AG08395 (cell line): Measurements from ENCODE around the gene CBFA2T3.
A peak's percentile ranks its signal among the peaks of the same experiment; 100 is the strongest.
"Not testable (repeated sequence)": the region's sequence is repeated elsewhere in the genome, so short reads cannot be mapped to it uniquely, and the experiment has no call there.

Experiments
- DNase-seq: peaks from one replicate; pipeline ENCODE4 v3.0.0; 2012; ENCODE audit warnings: mixed read lengths, low spot score

Gene CBFA2T3

DNA sequence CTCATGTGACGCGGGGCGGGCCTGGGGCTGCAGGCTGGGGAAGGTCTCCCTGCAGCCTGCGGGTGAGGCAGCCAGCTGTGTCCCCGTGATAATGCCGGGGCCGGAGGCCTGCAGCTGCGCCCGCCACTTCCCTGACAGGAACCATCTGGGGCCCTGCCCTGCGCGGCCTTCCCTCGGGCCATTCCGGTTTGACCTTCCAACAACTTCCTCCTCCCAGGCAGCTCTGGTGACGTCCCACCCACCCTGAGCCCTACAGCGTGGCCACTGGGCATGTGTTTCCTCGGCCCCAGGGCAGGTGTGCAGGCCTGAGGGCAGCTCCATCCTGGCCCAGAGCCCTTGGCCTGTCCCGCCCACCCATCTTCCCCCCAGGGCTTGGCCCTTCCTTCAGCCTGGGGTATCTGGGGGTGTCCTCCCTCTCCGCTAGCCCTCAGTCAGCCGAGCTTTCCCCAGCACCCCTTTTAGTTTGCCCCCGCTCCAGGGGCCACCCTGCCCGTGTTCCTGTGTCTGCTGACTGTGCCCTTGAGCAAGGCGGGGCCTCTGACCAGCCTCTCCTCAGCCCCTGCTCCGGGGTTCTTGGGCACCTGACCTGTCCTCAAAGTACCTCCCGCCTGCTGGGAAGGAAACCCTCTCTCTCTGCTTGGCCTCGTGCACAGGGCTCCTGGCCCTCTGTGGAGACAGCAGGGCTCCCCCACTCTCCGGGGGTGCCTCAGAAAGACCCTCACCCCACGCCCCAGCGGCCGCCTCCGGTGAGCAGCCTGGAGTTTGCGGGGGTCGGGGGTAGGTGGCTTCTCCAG is at the start of gene CBFA2T3:
Gene CBFA2T3, minus strand, starts transcription at position 190 of the 794 bp plus-strand sequence. CDS start 400 bp downstream, outside the sequence.
- no peak for DNase-seq

DNA sequence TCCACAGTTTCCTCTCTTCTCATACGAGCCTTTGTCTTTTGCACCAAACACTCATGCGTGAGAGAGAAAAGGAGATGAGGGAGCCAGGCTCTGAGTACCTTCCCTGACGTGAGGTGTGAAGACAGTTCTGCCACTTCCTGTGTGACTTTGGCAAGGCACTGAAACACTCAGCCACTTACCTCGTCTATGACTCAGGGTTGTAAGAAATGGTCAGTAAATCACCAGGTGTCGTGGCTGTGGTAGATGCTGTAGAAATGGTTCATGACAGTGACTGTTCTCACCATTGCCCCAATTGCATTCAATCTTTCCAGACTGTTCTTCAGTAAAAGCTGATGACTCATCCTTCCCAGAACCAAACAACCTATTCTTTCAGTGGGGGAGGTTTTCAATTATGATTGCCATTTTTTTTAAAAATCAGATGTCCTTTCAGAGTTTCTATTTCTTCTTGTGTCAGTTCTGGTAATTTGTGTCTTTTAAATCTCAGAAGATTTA is 49.2 kb upstream of the CBFA2T3 start:
- DNase-seq, result no peak

DNA sequence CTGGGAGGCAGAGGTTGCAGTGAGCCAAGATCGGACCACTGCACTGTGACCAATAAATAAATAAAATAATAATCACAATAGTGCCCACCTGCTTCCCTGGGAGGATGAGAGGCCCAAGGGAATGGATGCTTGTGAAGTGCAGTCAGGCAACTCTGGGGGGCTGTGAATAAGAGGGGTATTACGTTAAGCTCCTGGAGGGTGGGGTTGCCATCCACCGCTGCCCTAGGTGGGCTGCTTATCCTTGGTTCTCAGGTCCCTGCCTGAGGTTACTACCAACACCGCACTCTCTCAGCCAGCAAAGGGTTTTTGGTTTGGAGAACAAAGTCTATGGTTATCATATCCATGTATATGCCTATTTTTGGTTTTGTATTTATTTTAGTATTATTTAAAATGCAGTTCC is 48.6 kb upstream of the CBFA2T3 start:
- no peak for DNase-seq

DNA sequence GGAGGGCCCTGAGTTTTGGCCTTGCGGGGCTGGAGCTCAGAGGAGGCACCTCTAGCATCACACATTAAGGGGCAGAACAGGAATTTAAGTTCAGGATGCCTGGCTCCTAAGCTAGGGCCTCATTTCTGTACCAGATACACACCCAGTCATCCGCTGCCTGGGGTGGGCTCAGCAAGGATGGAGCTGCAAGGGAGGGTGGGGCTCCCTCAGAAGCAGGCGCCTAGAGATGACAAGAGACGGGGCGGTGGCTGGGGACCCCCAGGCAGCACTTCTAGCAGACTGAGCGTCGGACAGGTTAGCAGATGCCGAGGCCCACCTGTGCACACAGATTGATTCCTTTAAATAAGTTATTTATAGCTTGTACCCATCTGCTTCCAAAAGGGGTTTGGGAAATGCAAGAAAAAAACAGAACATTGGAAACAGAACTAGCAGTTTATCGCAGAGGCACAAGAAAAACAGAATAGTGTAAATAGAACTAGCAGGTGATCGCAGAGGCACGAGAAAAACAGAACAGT is 47.6 kb upstream of the CBFA2T3 start:
- DNase-seq, result no peak

DNA sequence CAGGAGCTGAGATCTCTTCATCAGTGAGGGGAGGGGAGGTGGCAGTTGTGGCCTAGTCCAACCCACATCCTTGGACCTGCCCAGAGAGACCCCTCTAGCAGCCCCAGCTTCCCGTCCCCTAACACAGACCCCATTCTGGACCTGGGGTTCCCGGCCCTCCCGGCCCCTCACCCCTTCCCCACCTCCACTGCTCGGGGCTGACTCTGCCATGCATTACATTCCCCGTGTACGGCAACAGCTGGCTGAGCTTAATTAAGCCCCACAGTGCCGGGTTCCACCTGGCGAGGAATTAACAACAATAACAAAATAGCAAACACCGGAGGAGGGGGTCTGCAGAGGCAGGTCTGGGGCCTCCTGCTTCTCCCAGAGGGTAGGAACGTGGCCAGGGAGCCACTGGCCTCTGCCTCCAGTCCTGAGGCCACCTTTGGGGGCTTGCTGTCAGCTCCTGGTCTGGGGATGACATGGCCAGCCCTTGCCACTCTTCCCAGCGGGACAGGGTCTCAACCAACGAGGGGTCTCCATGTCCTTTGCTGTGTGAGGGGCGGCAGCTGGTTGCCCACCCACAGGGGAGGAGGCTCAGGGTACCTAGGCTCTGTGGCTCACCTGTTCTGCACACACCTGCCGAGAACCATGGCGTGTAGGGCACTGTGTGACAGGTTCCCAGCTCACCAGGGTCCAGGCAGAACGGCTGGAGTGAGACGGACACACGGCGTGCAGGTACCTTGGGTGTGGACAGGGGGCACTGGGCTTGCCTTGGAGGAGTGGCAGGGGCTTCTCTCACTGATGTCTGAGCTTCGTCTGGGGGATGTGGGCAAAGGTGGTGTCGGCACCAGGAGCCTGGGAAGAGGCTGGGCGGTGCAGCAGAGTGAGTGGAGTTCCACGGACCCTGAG is 46.9 kb upstream of the CBFA2T3 start:
- DNase-seq, result no peak

DNA sequence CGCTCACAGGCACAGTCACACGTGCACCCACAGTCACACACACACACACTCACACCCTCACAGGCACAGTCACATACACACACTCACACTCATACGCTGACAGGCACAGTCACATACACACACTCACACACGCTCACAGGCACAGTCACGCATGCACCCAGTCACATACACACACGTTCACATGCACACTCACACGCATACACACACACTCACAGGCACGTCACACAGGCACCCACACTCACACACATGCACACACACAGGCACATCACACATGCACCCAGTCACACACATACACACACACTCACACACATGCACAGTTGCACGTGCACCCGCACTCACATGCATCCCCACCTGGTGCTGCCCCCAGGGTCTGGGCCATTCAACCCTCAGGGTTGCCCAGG is 46.1 kb upstream of the CBFA2T3 start:
- DNase-seq, result no peak

DNA sequence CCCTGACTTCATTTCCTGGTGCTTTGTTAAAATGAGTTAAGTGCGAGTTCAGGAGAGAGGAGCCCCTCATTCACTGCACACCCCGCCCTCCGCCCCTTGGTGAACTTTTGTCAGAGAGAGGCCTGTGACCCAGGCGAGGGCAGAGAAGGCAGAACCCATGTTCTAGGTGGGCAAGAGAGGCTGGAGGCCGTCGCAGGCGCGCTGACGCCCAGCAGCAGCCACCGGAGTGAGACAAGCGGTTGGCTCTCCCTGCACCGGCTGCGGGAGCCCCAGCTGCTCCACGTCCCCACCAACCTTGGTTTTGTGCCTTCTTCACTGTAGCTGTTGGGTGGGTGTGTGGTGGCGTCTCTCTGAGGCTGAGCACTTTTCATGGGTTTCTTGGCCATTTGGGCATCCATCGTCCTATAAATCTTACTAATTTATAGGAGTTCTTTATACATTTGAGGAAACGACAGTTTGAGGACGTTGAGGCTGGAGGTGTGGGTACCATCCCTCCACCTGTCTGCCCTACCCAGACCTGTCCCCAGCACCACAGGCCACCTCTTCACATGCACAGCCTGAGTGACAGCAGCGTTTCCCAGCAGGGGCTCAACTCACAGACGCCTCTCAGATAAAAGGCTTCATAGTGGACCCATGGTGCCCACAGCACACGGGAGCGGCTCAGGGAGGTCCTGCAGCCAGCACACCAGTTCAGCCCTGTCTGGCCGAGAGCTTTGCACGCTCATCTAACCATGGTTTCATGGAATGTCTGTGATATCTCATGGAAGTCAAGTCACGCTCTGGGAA is 45.2 kb upstream of the CBFA2T3 start:
- DNase-seq, result no peak

DNA sequence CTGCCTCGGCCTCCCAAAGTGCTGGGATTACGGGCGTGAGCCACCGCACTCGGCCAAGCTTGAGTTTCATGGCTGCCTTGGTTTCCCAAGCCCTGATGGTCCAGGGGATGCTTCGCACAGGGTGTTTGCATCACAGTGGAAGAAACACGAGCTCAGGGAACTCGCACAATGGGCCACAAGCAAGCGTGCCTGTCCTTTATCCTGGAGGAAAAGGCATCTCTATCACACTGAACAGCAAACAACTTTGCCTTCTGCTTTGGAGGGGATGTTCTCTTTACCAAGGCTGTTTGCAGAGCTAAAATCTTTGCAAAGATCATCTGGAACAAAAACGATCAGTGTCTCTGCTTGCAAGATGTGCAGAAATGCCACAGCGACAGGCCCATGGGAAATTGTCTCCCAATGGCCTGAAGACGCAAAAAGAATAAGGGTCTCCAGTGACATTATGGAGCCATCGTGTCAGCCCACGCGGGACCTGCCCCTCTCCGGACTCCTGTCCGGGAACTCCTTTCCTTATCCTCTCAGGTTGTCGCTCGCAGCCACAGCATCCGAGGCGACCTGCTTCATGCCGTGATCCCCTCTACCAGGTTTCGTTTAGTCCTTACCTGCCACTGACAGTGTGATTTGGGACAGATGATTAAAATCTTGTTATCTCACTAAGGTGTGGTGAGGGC is 44.1 kb upstream of the CBFA2T3 start:
- DNase-seq, result no peak

DNA sequence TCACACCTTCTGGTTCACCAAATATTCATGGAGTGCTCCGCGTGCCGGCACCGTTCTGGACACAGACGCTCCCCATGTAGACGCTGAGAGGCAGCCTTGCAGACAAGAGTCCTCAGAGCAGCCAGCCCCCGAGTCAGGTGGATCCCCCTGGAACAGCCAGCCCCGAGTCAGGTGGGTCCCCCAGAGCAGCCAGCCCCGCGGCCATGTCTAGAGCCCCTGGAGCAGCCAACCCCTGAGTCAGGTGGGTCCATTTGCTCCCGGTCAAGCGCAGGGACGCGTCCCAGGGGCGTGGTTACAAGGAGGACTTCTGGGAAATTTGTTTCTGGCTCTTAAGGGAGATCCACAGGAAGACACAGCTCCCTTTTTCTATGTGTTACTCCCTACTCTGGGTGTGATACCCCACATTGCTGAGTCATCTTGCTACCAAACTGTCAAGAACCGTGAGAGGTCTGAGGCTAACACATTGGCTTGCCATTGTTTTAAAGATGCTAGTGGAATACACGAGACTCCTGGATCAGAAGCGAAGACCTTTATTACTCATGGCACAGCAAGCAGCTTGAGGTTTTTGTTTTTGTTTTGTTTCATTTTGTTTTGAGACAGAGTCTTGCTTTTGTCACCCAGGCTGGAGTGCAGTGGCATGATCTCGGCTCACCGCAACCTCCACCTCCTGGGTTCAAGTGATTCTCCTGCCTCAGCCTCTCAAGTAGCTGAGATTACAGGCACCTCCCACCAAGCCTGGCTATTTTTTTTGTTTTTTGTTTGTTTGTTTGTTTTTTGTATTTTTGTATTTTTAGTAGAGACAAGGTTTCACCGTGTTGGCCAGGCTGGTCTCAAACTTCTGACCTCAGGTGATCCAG is 43.3 kb upstream of the CBFA2T3 start:
- DNase-seq, result no peak

DNA sequence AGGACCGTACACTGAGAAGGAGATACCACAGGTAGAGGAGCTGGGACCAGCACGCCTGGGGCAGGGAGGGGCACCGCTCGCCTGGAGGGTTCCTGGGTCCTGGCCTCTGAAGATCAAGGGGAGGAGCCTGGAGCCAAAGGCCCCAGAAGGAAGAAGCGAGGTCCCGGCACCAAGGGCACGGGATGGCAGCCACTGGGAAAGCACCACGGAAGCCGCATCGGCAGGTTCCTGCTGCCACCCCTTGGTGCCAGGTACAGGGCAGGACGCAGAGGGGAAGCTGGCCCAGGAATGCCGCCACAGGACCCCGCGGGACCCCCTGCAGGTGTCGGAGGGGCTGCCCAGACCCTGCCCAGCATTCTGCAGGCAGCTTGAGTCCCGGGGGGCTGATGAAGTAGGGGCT is 42.5 kb upstream of the CBFA2T3 start:
- no peak for DNase-seq

DNA sequence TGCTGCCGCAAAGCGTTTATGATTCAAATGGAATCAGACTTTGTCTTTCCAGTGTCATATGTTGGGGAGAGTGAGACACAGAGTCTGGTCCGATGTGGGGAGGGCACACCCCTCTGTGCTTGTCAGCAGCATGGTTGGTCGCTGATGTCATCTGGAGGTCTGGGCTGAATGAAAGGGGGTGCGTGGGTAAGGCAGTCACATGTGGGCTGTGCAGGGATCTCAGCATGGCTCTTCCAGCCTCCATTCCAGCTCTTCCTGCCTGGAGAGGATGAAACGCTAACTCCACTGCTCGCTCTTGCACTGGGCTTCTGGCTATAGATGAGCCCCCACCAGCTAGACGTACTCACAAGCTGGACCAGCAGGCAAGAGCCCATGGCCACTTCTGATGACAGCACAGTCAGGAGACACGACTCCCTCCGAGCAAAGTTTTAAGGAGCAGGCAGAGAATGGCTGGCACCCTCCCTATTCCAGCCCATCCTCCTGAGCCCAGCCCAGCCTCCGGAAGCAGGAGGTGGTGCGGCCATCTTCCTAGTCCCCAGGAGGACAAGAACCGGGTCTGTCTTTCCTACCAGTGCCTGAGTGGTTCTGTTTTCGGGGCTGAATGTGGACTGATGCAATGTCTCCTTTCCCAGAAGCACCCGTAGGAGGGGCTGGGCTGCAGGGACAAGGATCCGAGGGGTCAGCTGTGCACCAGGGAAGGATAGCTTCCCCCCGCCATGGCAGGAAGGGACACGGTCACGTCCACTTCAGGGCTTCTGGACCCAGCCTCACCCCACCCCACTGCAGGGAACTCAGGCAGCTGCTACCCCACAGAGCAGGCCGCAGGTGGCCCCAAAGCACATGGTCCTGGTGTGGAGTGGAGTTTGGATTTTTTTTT is 41.5 kb upstream of the CBFA2T3 start:
- DNase-seq, result peak; percentile 62

DNA sequence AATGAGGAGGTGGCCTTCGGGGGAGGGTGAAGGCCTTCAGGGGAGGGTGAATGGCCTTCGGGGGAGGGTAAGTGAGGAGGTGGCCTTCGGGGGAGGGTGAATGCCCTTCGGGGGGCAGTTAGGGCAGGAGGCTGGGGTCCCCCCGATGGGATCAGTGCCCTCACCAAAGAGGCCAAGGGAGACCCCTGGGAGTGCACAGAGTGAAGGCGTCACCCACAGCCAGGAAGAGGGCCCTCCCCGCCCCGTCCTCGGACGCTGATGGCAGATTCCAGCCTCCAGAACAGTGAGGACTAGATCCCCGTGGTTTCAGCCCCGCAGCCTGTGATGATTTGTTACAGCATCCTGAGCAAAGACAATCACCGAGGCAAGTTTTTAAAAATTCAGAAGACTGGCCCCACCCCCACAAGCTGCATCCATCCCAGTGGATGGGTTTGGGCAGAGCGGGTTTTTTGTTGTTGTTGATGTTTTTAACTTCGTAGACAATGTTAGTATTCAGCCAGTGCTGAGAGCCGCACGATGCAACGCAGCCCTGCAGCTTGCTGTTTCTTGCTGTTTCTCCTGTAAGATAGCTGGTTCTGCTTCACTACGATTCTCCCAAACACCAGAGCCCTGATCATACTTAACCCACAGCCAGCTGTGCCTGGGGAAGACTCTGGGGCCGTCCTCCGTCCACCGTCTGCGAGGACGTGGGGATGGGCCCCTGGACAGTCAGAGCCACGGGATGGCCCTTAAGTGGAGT is 40.7 kb upstream of the CBFA2T3 start:
- DNase-seq, result no peak

DNA sequence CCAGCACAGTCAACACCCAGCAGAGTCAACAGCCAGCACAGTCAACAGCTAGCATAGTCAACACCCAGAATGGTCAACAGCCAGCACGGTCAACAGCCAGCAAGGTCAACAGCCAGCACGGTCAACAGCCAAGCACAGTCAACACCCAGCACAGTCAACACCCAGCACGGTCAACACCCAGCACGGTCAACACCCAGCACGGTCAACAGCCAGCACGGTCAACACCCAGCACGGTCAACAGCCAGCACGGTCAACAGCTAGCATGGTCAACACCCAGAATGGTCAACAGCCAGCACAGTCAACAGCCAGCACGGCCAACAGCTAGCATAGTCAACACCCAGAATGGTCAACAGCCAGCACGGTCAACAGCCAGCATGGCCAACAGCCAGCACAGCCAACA is 39.6 kb upstream of the CBFA2T3 start:
- DNase-seq, result not testable (repeated sequence)

DNA sequence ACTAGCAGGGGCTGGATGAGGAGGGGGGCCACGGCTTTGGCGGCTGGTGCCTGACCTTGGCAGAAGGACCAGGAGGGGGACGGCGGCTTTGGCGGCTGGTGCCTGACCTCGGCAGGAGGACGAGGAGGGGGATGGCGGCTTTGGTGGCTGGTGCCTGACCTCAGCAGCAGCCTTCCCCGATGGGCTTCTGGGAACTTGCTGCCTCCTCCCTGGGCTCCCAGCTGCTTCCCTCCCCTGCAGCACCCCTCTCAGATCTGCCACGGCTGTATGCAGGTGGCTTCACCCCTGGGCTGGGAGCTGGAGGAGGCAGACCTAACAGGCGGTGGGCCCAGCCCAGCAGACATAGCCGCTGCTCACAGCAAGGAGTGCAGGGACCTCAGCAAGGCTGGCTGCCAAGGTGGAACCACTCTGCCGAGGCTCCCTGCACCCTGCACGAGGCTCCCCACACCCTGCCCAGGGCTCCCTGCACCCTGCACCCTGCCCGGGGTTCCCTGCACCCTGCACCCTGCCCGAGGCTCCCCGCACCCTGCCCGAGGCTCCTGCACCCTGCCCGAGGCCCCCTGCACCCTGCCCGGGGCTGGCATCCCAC is 38.4 kb upstream of the CBFA2T3 start:
- DNase-seq, result no peak

DNA sequence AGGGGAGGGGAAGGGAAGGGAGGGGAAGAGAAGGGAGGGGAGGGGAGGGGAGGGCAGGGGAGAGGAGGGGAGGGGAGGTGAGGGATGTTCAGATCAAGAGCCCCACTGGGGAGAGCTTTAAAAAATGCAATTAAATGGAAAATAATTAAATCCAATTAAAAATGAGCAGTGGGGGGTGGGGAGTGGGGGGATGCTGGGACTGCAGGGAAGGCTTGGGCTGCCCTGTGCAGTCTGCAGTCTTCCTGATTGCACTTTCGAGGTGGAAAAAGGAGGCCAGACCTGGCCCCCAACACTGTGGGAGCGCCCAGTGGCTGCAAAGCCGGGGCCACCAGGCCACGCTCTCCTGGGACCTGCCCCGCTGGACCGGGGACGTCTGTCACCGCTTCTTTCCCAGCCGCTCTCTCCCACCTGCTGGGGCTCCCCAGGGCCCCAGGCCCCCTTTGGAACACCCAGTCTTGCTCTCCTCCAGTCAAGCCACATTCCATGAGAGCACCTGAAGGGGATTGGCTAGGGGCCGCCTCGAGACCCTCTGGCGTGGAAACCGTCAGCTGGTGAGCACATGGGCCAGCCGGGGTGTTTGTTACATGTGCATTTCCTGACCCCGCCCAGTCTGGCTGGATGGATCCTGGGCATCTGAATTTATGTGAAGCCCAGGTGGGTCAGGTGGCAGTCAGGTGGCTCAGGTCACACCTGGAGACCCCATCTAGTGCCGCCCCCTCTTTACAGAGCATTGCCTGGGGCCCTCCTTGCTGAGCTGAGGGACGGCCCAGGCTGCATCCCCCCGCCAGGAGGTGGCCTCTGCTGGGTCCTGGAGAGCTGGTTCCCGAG is 37.6 kb upstream of the CBFA2T3 start:
- DNase-seq, result no peak

DNA sequence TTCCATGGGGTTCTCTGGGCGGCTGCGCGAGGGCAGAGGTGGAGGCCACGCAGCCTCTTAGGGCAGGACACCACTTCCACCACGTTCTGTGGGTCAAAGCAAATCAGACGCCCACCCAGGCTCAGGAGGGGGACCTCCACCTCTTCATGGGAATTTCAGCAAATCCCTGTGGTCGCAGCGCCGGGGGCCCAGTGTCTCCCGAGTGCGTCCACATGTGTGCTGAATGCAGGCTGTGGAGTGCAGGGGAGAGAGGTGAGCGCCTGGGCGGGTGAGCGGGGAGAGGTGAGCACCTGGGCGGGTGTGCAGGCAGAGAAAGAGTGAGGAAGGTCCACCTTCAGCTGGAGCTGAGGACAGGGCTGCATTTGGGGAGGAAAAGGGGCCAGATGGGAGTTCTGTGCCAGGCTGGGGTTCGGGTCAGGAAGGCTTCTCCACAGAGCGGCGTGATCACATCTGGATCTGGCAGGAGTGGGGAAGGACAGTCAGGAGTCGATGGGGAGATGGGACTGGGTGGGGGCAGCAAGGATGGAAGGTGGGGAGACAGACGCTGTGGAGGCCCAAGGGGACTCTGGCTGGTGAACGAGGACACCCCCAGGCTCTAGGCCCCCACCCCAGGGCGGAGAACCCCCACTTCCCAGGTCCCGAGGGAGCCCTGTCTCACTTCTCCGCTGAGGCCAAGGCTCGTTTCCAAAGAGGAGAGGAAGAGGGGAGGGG is 36.8 kb upstream of the CBFA2T3 start:
- no peak for DNase-seq

DNA sequence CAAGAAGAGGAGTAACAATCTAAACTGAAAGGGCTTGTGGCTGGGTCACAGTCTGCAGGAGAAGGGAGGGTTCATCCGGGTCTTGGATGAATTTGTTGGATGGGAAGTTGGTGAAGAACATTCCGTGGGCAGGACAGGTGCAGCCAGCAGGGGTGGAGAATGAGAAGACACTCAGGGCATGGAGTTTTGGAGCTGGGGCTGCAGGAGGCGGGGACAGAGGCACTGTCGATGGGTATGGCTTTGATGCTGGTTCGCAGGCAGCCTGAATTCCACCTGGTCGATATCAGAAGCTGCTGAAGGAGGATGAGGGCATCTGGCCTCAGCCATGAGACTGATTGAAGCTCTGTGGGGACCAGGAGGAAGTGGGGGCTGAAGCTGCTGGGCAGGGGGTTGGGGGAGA is 36.1 kb upstream of the CBFA2T3 start:
- no peak for DNase-seq
